Stimulated activated CD4-positive, alpha-beta T cell treated with anti-CD3 and anti-CD28 coated beads, Interleukin-1b, Interleukin-23, amount 100 ng/mL, for 1 hour (primary cell): ENCODE measurements around the gene MT1M.
"Not testable (repeated sequence)": the region's sequence is repeated elsewhere in the genome, so short reads cannot be mapped to it uniquely, and the experiment has no call there.

ENCODE experiments used
- DNase-seq, 2 donors: peaks; one replicate each; pipeline ENCODE4 v3.0.0-alpha.2; 2020; ENCODE audit warnings: low read depth in 2 of 2

MT1M gene

GRCh38 chr16:56649271-56649670, 16.8 kb downstream of the MT1M start:
- DNase-seq: no peak

- DNase-seq: no peak
Observed at GRCh38 chr16:56649820-56650219, 17.4 kb downstream of the MT1M start.

GRCh38 chr16:56651586-56651985, 19.1 kb downstream of the MT1M start, which contains the start of gene MT1B:
MT1B (plus strand) TSS chr16:56651886; CDS start chr16:56651954, 68 bp downstream.
- no peak for DNase-seq

- no peak for DNase-seq
Observed at GRCh38 chr16:56652600-56652999, 20.1 kb downstream of the MT1M start.

GRCh38 chr16:56653218-56653617, 20.8 kb downstream of the MT1M start:
- DNase-seq: no peak

GRCh38 chr16:56657555-56658326, 25.3 kb downstream of the MT1M start, which contains the start of gene MT1F:
MT1F (plus strand) TSS chr16:56657959; CDS start chr16:56658059, 100 bp downstream.
- DNase-seq: peak; percentile 19 to 57

- DNase-seq: no peak
Observed at GRCh38 chr16:56658327-56658875, 25.9 kb downstream of the MT1M start.

- no peak for DNase-seq
Observed at GRCh38 chr16:56662357-56663354, 30.2 kb downstream of the MT1M start.

GRCh38 chr16:56664506-56664905, 32.0 kb downstream of the MT1M start:
- DNase-seq: no peak

GRCh38 chr16:56665286-56666261, 33.1 kb downstream of the MT1M start:
- not testable (repeated sequence) for DNase-seq

- no peak for DNase-seq
Observed at GRCh38 chr16:56667581-56668571, 35.4 kb downstream of the MT1M start, which contains the start of gene MT1G. MT1G (minus strand) TSS chr16:56668065; CDS start chr16:56667993, 72 bp downstream.

- DNase-seq: no peak
Observed at GRCh38 chr16:56669005-56669839, 36.8 kb downstream of the MT1M start, which contains the start of gene MT1H. MT1H (plus strand) TSS chr16:56669814; CDS start chr16:56669885, 71 bp downstream.

GRCh38 chr16:56669840-56670619, 37.6 kb downstream of the MT1M start:
- DNase-seq: no peak

- no peak for DNase-seq
Observed at GRCh38 chr16:56670620-56670934, 38.1 kb downstream of the MT1M start.

GRCh38 chr16:56671691-56672090, 39.2 kb downstream of the MT1M start:
- not testable (repeated sequence) for DNase-seq

- not testable (repeated sequence) for DNase-seq
Observed at GRCh38 chr16:56672171-56672570, 39.7 kb downstream of the MT1M start.

- DNase-seq: no peak
Observed at GRCh38 chr16:56672761-56673536, 40.5 kb downstream of the MT1M start.
